ENCODE measurements around the gene RCC2.
"Not testable (repeated sequence)": the region's sequence is repeated elsewhere in the genome, so short reads cannot be mapped to it uniquely, and the experiment has no call there.

Gene RCC2

GRCh38 chr1:17439250-17440073, at the start of gene RCC2:
Gene RCC2, minus strand, starts transcription at chr1:17439677. Its CDS starts 1,163 bp downstream, at chr1:17438514.
- peak within 1 kb of the TSS; percentile 90 for H3K4me3 ChIP-seq (ENCODE audit: low read depth, low read length)
- peak; percentile 39; the same call in 1 of the 2 replicates for TF ChIP-seq CTCF (IDR thresholded peaks at IDR 0.05; ENCODE audit: borderline replicate concordance, insufficient read depth, low read depth, low read length)

GRCh38 chr1:17486242-17486641, 46.8 kb upstream of the RCC2 start:
- TF ChIP-seq CTCF (IDR thresholded peaks at IDR 0.05; ENCODE audit: borderline replicate concordance, insufficient read depth, low read depth, low read length) = no peak
- H3K4me3 ChIP-seq (ENCODE audit: low read depth, low read length) = no peak overlapping the region

DNA sequence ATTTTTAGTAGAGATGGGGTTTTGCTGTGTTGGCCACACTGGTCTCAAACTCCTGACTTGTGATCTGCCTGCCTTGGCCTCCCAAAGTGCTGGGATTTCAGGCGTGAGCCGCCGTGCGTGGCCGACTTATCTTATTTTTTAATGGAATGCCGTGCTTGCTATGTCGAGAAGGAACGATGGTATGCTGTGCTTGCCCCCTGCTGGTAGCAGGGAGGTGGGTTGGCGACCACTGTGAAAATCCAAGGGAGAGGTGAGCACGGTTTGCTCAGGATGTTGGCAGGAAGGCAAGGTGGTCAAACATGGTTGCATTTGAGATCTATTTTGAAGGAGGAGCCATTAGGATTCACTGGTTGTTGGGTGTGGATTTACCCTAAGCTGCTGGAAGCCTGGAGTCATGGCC, 45.8 kb upstream of the RCC2 start:
- peak; percentile 65 for TF ChIP-seq CTCF (IDR thresholded peaks at IDR 0.05; ENCODE audit: borderline replicate concordance, insufficient read depth, low read depth, low read length)

DNA sequence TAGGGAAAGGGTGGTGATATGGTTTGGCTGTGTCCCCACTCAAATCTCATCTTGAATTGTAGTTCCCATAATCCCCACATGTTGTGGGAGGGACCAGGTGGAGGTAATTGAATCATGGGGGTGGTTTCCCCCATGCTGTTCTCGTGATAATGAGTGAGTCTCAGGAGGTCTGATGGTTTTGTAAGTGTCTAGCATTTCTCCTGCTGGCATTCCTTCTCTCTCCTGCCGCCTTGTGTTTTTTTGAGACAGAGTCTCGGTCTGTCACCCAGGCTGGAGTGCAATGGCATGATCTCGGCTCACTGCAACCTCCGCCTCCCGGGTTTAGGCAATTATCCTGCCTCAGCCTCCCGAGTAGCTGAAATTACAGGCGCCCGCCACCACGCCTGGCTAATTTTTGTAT, 42.5 kb upstream of the RCC2 start:
- not testable (repeated sequence) for H3K4me3 ChIP-seq (ENCODE audit: low read depth, low read length)

More for the DNA sequence above, 45.8 kb upstream of the RCC2 start:
- H3K4me3 ChIP-seq (ENCODE audit: low read depth, low read length) = no peak overlapping the region

DNA sequence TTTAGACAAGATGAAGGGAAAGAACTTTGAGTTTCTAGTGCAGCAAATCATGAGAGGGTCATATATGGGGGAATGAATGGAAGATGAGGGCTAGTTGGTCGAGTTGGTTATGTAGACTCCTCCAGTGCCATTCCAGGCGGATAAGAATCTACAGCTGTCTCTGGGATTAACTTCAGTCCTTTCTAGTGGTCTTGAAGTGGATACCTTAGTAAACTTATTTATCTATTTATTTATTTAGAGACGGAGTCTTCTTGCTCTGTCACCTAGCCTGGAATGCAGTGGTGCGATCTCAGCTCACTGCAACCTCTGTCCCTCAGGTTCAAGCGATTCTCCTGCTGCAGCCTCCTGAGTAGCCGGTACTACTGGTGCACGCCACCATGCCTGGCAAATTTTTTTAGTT, 41.4 kb upstream of the RCC2 start:
- no peak for TF ChIP-seq CTCF (IDR thresholded peaks at IDR 0.05; ENCODE audit: borderline replicate concordance, insufficient read depth, low read depth, low read length)
- no peak overlapping the region for H3K4me3 ChIP-seq (ENCODE audit: low read depth, low read length)

GRCh38 chr1:17475752-17476151, 36.3 kb upstream of the RCC2 start:
- TF ChIP-seq CTCF (IDR thresholded peaks at IDR 0.05; ENCODE audit: borderline replicate concordance, insufficient read depth, low read depth, low read length) = no peak
- no peak overlapping the region for H3K4me3 ChIP-seq (ENCODE audit: low read depth, low read length)

DNA sequence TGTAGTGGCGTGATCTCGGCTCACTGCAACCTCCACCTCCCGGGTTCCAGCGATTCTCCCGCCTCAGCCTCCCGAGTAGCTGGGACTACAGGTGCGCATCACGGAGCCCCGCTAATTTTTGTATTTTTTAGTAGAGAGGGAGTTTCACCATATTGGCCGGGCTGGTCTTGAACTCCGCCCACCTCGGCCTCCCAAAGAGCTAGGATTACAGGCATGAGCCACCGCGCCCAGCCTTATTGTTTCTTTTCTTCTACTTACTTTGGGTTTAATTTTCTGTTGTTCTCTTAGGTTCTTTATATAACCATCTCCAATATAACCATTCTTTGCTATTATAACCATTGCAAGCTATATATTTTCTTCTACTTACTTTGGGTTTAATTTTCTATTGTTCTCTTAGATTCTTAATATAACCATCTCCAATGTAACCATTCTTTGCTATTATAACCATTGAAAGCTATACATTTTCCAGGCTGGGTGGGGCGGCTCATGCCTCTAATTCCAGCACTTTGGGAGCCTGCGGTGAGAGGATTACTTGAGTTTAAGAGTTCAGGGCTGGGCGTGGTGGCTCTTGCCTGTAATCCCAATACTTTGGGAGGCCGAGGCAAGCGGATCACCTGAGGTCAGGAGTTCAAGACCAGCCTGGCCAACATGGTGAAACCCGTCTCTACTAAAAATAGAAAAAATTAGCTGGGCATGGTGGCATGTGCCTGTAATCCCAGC, 35.5 kb upstream of the RCC2 start:
- not testable (repeated sequence) for H3K4me3 ChIP-seq (ENCODE audit: low read depth, low read length)

GRCh38 chr1:17472814-17473213, 33.3 kb upstream of the RCC2 start:
- no peak overlapping the region for H3K4me3 ChIP-seq (ENCODE audit: low read depth, low read length)
- no peak for TF ChIP-seq CTCF (IDR thresholded peaks at IDR 0.05; ENCODE audit: borderline replicate concordance, insufficient read depth, low read depth, low read length)

Data from GM12875 (cell line).